NCI-H187 treated with DMSO at 0.1 percent for 48 hours (cell line): ENCODE measurements around the gene RTN4RL1.
"Not testable (repeated sequence)": the region's sequence is repeated elsewhere in the genome, so short reads cannot be mapped to it uniquely, and the experiment has no call there.

Experiments used
- DNase-seq: peaks from one replicate; lab custom pipeline; 2025; lab: John Stamatoyannopoulos, UW

Gene RTN4RL1

GRCh38 chr17:2025622-2026309 lies 632 bp upstream of the RTN4RL1 start:
- DNase-seq: no peak

DNA sequence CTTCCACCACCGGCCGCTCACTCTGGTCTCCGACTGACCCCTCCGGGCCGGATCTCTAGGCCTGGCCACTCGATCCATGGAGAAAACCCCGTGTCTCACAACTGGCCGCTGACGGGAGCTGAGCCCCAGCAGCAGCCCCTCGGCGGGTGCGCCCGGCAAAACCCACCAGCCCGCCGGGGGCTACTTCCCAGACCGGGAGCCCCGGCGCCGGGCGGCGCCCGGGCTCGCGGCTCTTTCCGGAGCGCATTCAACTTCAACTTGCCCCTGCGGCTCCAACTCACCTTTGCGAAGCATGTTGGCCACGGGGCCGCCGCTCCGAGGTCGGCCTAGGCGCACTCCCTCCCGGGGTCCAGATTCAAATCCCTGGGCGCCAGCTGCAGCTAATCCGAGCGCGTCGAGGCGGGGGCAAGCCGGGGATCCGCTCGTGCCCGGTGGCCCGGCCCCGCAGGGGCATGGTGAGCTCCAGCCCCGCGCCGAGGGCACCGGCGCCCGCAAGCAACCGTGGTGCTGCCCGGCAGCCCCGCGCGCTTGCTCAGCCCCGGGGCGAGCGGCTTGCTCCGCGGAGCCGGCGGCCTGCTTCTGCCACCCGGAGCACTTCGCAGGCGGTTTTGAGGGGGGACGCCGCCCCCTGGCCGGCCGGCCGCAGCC lies 438 bp downstream of the RTN4RL1 start:
- DNase-seq: no peak

DNA sequence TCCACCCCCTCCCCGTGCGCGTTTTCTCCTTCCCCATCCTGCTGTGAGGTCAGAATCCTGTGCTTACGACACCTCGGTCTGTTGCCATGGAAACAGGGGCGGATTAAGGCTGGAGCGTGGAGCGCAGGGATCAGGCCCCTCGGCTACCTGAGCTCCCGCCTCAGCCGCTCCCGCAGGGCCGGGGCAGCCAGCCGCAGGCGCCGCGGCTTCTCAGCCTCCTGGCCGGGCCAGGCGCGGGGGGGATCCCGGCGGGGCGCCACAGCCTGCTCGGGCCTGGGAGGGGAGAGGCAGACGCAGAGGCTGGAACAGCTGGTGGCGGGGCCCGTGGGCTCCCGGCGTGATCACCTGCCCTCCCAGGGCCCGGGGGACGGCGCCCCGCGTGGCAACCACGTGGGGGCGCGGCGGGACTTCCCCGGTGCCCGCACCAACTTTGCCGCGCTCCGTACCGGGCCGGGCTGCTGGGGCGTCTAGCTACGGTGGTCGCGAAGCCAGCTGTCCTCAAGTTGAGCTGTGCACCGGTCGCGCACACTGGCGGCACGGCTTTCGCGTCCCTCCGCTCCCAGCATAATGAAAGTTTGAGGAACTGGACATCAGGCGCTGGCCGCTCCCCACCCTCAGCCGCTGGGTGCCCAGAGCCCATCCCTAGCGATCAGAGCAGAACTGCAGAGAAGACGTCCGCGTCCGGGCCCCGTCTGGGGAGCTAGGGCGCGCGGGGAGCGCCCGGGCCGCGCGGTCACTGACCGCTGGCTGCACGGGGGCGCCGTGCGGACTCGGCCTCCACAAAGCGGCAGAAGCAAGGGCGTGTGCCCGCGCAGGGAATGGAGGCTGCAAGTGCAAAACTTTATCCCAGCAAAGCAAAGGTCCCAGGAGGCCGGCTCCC lies 1.2 kb downstream of the RTN4RL1 start:
- DNase-seq: no peak

- DNase-seq: no peak
These were observed 1.9 kb downstream of the RTN4RL1 start for GRCh38 chr17:2023256-2023655.

DNA sequence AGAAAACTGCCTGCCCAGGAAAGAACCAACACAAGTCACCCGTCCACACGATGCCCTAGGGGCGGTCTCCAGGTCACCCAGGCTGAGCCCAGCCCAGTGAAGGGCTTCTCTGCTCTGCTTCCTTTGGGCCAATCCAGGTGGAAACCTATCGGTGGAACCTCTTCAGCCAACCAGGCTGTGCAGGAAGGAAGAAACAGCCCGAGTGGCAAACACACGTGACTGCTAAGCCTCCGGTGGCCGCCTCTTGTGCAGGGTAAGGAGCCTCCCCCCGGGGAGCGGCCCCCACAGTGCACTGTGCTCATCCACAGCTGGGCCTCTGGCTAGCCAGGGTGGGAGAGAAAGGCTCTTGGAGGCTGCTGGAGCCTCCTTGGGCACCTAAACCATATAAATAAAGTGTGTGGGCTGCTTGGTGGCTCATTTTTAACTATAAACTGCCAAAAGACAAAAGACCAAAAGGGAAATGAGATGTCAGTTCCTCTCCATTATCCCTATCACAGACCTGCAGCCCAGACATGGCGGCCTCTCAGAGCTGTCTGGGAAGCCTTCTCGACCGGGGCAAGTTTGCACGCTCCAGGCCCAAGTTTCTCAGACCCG lies 2.4 kb downstream of the RTN4RL1 start:
- DNase-seq: no peak

GRCh38 chr17:2020721-2021120 lies 4.4 kb downstream of the RTN4RL1 start:
- DNase-seq: no peak

- no peak for DNase-seq
These were observed 5.4 kb downstream of the RTN4RL1 start for GRCh38 chr17:2019723-2020122.

GRCh38 chr17:2018716-2019510 lies 6.2 kb downstream of the RTN4RL1 start:
- DNase-seq: no peak

GRCh38 chr17:2017274-2017941 lies 7.7 kb downstream of the RTN4RL1 start:
- no peak for DNase-seq

DNA sequence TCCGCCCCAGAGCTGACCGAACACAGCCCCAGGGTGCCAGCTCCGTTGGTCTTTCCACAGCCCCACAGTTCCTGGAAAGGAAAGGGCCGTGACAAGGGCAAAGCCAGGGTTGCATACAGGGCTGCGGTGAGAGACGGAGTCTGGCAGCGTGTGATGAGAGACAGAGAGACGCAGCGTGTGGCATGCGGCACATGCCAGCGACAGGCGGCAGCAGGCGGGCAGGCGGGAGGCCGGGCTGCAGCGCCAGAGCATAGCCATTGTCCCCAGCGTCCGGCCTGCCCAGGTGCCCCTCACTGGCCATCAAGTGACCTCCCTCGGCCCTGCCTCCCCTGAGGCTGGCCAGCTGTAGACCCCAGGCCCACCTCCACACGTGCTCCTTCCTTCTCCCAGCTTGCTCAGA lies 8.6 kb downstream of the RTN4RL1 start:
- DNase-seq: no peak

DNA sequence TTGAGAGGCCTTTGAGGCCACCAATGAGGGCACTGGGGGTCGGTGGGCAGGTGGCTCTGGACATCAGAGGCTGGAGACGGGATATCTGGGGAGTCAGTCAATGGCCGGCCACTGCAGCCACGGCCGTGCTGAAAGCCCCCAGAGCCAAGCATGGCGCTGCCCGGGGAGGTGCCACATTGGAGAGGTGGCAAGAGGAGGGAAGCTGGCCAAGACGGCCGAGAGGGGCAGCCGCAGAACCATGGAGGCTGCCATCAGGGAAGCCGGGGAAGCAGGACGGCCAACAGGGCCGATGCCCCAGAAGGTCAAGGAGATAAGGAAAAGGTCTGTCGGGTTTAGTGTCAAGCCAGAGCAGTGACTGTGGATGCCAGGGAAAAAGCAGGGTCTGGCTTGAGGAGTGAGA lies 9.8 kb downstream of the RTN4RL1 start:
- no peak for DNase-seq

GRCh38 chr17:2013994-2014317 lies 11.2 kb downstream of the RTN4RL1 start:
- no peak for DNase-seq

DNA sequence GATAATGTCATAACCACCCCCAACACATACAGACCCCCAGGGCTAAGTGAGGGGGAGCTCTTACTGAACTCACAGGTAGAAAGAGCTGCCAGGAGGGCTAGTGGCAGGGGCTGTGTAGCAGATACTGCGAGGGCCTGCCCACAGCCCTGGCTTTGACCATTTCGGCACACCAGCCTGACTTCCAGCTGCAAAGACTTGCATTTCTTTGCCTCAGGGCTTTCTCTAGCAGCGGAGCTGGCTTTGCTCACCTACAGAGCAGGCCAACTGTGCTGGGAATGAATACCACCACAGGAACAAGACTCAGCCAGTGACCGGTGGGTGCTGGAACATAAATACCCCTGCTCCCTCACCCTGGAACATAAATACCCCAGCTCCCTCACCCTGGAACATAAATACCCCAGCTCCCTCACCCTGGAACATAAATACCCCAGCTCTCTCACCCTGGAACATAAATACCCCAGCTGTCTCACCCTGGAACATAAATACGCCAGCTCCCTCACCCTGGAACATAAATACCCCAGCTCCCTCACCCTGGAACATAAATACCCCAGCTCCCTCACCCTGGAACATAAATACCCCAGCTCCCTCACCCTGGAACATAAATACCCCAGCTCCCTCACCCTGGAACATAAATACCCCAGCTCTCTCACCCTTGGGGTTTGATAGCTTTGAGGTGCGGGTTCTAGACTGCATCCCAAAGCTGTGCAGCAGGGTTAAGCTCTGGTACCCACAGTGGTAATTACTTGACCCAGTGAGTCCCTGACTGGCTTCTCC lies 11.7 kb downstream of the RTN4RL1 start:
- not testable (repeated sequence) for DNase-seq

DNA sequence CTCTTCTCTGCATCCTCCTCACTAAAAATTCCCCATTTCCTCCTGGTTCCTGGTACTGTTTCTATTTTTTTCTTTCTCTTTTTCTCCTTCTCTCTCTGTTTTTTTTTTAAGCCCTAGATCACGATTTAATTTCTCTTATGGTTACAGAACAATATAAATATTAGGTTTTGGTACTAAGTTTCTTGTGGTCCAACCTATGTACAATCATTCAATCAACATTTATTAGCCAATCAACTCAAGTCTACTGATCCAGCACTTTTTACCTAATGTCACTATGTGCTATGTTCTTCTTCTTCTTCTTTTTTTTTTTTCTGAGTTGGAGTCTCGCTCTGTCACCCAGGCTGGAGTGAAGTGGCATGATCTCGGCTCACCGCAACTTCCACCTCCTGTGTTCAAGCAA lies 12.6 kb downstream of the RTN4RL1 start:
- DNase-seq: no peak

GRCh38 chr17:2011411-2012371 lies 13.4 kb downstream of the RTN4RL1 start:
- DNase-seq: no peak

DNA sequence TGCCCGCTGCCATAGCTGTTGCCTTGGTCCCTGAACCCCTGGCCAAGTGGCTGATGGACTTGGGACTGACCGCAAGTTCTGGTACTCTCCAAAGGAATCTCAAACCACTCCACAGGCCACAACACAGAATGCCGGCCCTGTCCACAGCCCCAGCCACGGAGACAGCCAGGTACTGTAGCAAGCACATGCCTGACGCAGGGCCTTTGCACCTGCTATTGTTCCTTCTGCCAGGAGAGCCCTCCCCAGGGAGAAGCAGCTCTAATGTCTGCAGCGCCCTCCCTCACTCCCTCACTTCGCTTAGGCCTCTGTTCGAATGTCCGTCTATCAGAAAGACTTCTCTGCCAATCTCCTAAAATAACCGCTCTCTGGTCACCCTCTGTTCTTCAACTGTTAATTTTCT lies 15.4 kb downstream of the RTN4RL1 start:
- no peak for DNase-seq

DNA sequence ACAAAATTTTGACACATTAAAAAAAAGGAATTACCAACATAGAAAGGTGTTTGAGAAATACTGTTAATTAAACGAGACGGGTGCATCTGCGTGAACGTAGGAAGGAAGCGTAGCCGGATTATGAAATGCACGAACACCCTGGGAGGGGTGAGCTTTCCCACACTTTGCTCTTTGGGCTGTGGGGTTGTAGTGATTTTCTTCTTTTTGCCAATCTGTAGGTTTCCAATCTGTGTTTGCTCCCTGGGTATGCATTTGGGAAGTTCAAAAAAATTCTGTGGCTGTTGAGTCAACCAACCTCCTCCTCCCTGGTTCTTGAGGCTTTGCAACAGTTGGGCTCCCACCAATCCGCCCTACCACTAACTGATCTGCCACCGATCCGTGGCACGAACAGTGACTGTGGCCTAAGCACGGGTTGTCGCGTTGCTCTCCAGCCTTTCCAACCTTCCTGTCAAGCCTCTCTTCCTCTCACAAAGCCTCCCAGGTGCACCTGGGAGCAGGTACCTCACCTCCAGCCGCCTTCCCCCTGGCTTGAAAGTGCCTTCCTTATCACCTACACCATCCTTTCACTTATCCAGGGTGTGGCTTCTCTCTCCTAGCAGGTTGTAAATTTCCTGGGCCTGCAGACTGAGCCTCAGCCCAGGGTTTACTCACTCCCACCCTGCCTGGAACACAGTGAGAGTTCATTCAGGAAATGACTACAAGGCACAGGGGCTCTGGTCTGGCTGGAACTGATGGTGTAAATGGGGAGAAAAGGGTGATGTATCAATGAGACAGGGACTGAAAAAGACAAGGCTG lies 16.6 kb downstream of the RTN4RL1 start:
- DNase-seq: no peak

DNA sequence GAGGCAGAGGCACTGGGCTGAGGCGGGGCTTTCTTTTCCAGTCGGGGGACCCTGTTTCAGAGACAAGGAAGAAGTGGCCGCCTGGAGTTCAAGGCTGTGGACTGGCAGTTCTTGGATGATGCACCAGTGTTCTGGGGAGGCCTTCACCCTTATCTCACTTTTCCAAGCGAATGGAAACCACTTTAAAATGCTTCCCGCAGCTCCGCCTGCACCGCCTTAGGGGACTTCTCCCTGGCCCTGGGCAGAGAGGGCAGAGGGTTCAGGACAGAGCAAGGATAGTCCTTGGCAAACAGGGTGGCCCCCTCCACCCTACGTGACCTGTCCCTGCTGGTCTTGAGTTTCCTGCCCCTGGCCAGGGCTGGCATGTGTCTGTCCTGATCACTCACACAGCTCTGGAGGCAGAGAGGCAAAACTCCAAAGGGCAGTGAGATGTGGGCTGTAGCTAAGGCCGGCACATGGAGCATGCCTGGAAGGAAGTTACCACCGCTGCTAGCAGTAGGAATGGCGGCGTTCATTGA lies 20.6 kb downstream of the RTN4RL1 start:
- DNase-seq: no peak
